ENCODE data around the gene ZFP62. TPM values are rescaled to one million over a fixed set of nuclear protein-coding genes. Genes with fewer than 3 reads are reported as not detected.
"Not testable (repeated sequence)": the region's sequence is repeated elsewhere in the genome, so short reads cannot be mapped to it uniquely, and the experiment has no call there.

Gene ZFP62
- total and polyA plus RNA-seq, 7 donors, result 12.9 to 34.6 (median 22.2) TPM

DNA sequence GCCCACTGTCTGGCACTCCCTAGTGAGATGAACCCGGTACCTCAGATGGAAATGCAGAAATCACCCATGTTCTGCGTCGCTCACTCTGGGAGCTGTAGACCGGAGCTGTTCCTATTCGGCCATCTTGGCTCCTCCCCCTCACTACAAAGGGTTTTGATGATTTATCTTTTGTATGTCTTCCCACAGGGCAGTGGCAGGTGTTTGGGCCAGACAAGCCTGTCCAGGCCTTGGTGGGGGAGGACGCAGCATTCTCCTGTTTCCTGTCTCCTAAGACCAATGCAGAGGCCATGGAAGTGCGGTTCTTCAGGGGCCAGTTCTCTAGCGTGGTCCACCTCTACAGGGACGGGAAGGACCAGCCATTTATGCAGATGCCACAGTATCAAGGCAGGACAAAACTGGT is 47.3 kb upstream of the ZFP62 start:
- intact Hi-C loops (cut with DNase I), result no loop called here
- WGBS, 2 donors, result 86 to 94% methylated on average over 9 of the region's 9 CpGs

DNA sequence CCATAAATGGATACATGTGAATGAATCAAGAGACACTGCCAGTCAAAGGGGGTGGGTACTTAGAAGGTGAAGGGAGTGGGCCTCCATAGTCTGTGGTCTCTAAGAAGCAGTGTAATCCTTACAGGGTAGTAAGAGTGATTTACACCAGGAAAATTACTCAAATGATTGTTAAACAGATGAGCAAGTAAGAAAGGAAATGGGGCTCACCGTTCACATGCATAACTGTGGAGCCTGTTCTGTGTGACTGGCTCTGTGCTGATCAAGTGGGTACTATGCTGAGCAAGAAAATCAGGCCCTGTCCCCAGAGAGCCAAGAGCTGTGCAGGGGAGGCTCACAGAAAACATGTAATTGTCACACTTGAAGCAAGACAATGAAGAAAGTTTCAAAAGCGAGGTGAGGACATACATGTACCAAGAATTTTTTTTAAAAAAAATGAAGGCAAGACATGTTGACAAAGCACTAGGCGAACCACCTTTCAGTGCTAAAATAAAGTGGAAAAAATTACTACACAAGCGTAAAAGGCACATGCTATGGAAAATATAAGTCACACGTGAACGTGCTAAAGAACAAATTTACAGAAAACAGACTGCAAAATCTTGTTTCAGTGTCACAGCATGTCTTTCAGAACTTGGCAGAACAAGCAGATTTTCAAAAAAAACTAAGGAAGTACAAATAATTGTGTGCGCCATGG is 40.4 kb upstream of the ZFP62 start:
- Histone ChIP-seq H3K27me3 (no peaks in the 10 kb centered on the region), H3K9me3 (no peaks in the 10 kb centered on the region), H3K4me1 (no peaks in the 10 kb centered on the region), H3K27ac (no peak overlapping the region), H3K36me3 (no peaks in the 10 kb centered on the region), H3K4me3 (no peak overlapping the region)
- WGBS, 2 donors, result 84 to 89% methylated on average over 7 of the region's 7 CpGs
- intact Hi-C loops (cut with DNase I), result no loop called here
- no peak for DNase-seq
- TF ChIP-seq, protein P1, sequence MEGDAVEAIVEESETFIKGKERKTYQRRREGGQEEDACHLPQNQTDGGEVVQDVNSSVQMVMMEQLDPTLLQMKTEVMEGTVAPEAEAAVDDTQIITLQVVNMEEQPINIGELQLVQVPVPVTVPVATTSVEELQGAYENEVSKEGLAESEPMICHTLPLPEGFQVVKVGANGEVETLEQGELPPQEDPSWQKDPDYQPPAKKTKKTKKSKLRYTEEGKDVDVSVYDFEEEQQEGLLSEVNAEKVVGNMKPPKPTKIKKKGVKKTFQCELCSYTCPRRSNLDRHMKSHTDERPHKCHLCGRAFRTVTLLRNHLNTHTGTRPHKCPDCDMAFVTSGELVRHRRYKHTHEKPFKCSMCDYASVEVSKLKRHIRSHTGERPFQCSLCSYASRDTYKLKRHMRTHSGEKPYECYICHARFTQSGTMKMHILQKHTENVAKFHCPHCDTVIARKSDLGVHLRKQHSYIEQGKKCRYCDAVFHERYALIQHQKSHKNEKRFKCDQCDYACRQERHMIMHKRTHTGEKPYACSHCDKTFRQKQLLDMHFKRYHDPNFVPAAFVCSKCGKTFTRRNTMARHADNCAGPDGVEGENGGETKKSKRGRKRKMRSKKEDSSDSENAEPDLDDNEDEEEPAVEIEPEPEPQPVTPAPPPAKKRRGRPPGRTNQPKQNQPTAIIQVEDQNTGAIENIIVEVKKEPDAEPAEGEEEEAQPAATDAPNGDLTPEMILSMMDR (IDR thresholded peaks at IDR 0.05), result no peak

More for the DNA sequence above, 47.3 kb upstream of the ZFP62 start:
- Histone ChIP-seq H3K27ac (no peak overlapping the region), H3K4me3 (no peak overlapping the region), H3K36me3 (no peaks in the 10 kb centered on the region), H3K9me3 (no peaks in the 10 kb centered on the region), H3K27me3 (no peaks in the 10 kb centered on the region), H3K4me1 (no peaks in the 10 kb centered on the region)
- no peak for TF ChIP-seq EP300 (IDR thresholded peaks at IDR 0.05)
- no peak for DNase-seq

DNA sequence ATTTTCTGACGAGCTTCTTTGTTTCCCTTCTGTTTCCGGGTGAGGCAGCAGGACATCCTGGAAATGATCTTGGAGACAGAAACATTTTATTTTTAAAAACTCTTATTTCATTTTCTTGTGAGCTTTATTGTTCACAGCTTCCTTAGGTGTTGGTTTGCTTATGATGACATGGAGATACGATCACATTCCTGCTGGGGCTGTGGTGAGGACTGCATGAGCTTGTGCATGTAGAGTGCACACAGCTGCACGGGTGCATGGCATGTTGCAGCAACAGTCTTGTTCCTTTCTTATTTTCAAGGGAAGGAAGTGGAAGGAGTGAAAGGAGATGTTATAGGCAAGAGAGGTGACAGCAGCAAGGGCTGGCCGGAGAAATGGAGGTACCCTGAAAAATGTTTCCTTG is 39.1 kb upstream of the ZFP62 start:
- H3K27ac ChIP-seq, result no peak overlapping the region
- DNase-seq, result no peak
- H3K36me3 ChIP-seq, result no peaks in the 10 kb centered on the region
- no peaks in the 10 kb centered on the region for H3K4me1 ChIP-seq
- TF ChIP-seq EP300 (IDR thresholded peaks at IDR 0.05) (no peak), POLR2AphosphoS5 (IDR thresholded peaks at IDR 0.05) (no peak), POLR2A (IDR thresholded peaks at IDR 0.05) (no peak)
- TF ChIP-seq, protein P1 (IDR thresholded peaks at IDR 0.05), result no peak
- intact Hi-C loops (cut with DNase I), result no loop called here
- no peaks in the 10 kb centered on the region for H3K9me3 ChIP-seq
- H3K4me3 ChIP-seq, result no peak overlapping the region
- no peaks in the 10 kb centered on the region for H3K27me3 ChIP-seq
- WGBS, 2 donors, result 72 to 87% methylated on average over 5 of the region's 5 CpGs

DNA sequence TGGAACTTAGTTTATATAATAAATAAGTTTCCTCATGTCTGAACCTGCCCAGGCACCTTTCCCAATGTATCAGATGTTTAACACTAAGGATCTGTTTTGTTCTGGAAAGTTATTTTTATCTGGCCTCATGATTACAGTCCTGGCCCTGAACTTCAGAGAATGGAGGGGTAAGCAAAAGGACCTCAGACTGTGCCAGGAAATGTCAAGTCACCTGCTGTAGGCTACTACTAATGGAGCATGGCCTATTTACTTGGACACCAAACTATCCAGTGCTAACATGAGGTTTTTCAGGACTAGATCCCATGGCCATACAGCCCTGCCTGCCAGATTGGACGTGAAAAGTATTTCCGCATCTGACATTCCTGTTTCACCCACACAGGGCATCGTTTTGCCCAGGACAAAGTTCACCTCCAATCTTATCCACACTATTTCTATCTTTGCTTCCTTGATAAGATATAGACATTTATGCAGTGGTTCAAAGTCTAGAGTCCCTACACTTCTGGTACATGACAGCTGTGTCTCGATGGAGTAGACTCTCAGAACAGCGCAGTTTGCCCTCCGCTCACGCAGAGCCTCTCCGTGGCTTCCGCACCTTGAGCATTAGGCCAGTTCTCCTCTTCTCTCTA is 37.7 kb upstream of the ZFP62 start, which contains the start of gene BTNL8:
BTNL8 (plus strand) TSS at position 539 of the 626 bp plus-strand sequence. CDS start 152 bp downstream, outside the sequence.
- H3K36me3 ChIP-seq, result no peaks in the 10 kb centered on the region
- DNase-seq, result no peak
- H3K27me3 ChIP-seq, result no peaks in the 10 kb centered on the region
- no peak within 1 kb of the TSS for H3K4me3 ChIP-seq
- WGBS, 2 donors, result 16 to 65% methylated on average over 9 of the region's 9 CpGs
- H3K27ac ChIP-seq, result no peak within 1 kb of the TSS
- peaks cover 0 to 3% (median 0%) of the 10 kb centered on the region in 4 donors for H3K9me3 ChIP-seq
- no peak for TF ChIP-seq EP300 (IDR thresholded peaks at IDR 0.05)
- no peak for TF ChIP-seq POLR2AphosphoS5 (IDR thresholded peaks at IDR 0.05)
- TF ChIP-seq, protein P1 (IDR thresholded peaks at IDR 0.05), result no peak
- no peak for TF ChIP-seq POLR2A (IDR thresholded peaks at IDR 0.05)
- intact Hi-C loops (cut with DNase I), result no loop called here
- H3K4me1 ChIP-seq, result no peaks in the 10 kb centered on the region

DNA sequence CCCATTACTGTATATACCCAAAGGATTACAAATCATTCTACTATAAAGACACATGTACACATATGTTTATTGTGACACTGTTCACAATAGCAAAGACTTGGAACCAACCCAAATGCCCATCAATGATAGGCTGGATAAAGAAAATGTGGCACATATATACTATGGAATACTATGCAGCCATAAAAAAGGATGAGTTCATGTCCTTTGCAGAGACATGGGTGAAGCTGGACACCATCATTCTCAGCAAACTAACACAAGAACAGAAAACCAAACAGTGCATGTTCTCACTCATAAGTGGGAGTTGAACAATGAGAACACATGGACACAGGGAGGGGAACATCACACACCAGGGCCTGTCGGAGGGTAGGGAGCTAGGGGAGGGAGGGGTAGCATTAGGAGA is 34.3 kb upstream of the ZFP62 start:
- intact Hi-C loops (cut with DNase I); H3K27me3 ChIP-seq; H3K27ac ChIP-seq; H3K4me1 ChIP-seq; H3K9me3 ChIP-seq; H3K36me3 ChIP-seq; H3K4me3 ChIP-seq; DNase-seq: not testable (repeated sequence)
- 85 to 100% methylated on average over 1 of the region's 1 CpG for WGBS, 2 donors

Measured in sigmoid colon (tissue), 7 donors.